PFSK-1 (cell line): ENCODE measurements around the gene ALKAL2.

ENCODE experiments used
- FOXP2 ChIP-seq: optimal IDR thresholded peaks from 2 replicates; pipeline ENCODE3; 2011; ENCODE audit warnings: borderline replicate concordance, control low read depth, inconsistent platforms; ENCODE audit not compliant: insufficient read depth; ENCODE audit errors: extremely low read length, extremely low read depth
- POLR2AphosphoS5 ChIP-seq: IDR thresholded peaks from 2 replicates; pipeline ENCODE4 v1.6.1; 2012; ENCODE audit warnings: low read depth, mild to moderate bottlenecking, control low read depth, low read length, moderate library complexity
- REST ChIP-seq, 2 experiments: IDR thresholded peaks; 2 replicates each; pipeline versions ENCODE4 v1.6.1 to v1.8.0; 2011 to 2012; ENCODE audit warnings: low read depth in 2 of 2, low read length in 2 of 2, control low read depth in 1 of 2, inconsistent platforms in 1 of 2, mild to moderate bottlenecking in 1 of 2, moderate library complexity in 1 of 2; ENCODE audit not compliant: insufficient read depth in 1 of 2
- SIN3A ChIP-seq: IDR thresholded peaks from 2 replicates; pipeline ENCODE4 v1.6.1; 2012; ENCODE audit warnings: mild to moderate bottlenecking, low read length, moderate library complexity, borderline replicate concordance; ENCODE audit not compliant: insufficient read depth
- TAF1 ChIP-seq: IDR thresholded peaks from 2 replicates; pipeline ENCODE4 v1.6.1; 2012; ENCODE audit warnings: low read length, control low read depth, borderline replicate concordance; ENCODE audit not compliant: insufficient read depth

ALKAL2 gene

GRCh38 chr2:256094-256493 is 31.8 kb downstream of the ALKAL2 start:
- no peak for TF ChIP-seq SIN3A
- no peak for TF ChIP-seq TAF1
- TF ChIP-seq REST (IDR thresholded peaks at IDR 0.05; ENCODE audit: insufficient read depth in 1 of 2, low read depth in 2 of 2, low read length in 2 of 2), result no peak
- TF ChIP-seq FOXP2, result no peak

- TF ChIP-seq REST (IDR thresholded peaks at IDR 0.05; ENCODE audit: insufficient read depth in 1 of 2, low read depth in 2 of 2, low read length in 2 of 2), result no peak
- TF ChIP-seq TAF1, result no peak
- TF ChIP-seq POLR2AphosphoS5, result no peak
- TF ChIP-seq FOXP2, result no peak
- TF ChIP-seq SIN3A, result no peak
Measured at GRCh38 chr2:255195-255594, 32.7 kb downstream of the ALKAL2 start.

GRCh38 chr2:254241-254640 is 33.6 kb downstream of the ALKAL2 start:
- TF ChIP-seq SIN3A (no peak), POLR2AphosphoS5 (no peak), TAF1 (no peak), REST (IDR thresholded peaks at IDR 0.05; ENCODE audit: insufficient read depth in 1 of 2, low read depth in 2 of 2, low read length in 2 of 2) (no peak), FOXP2 (no peak)

GRCh38 chr2:253202-253638 is 34.7 kb downstream of the ALKAL2 start:
- TF ChIP-seq TAF1 (no peak), POLR2AphosphoS5 (no peak), FOXP2 (no peak), REST (IDR thresholded peaks at IDR 0.05; ENCODE audit: insufficient read depth in 1 of 2, low read depth in 2 of 2, low read length in 2 of 2) (no peak), SIN3A (no peak)

- no peak for TF ChIP-seq REST (IDR thresholded peaks at IDR 0.05; ENCODE audit: insufficient read depth in 1 of 2, low read depth in 2 of 2, low read length in 2 of 2)
- TF ChIP-seq TAF1, result no peak
Measured at GRCh38 chr2:252001-252602, 35.8 kb downstream of the ALKAL2 start.
